HL-60/S4 (cell line): ENCODE measurements around the gene TSPOAP1.

Experiments used
- in situ Hi-C: fragments of 300-500 bp; cut with MboI; formaldehyde crosslinking; loops from 2 replicates; pipeline ENCODE4 v1.14.3; 2022; ENCODE audit warnings: low sequenced_read_pairs

Gene TSPOAP1

GRCh38 chr17:58306131-58306951 is 22.3 kb downstream of the TSPOAP1 start:
- in situ Hi-C loops: no loop called here

DNA sequence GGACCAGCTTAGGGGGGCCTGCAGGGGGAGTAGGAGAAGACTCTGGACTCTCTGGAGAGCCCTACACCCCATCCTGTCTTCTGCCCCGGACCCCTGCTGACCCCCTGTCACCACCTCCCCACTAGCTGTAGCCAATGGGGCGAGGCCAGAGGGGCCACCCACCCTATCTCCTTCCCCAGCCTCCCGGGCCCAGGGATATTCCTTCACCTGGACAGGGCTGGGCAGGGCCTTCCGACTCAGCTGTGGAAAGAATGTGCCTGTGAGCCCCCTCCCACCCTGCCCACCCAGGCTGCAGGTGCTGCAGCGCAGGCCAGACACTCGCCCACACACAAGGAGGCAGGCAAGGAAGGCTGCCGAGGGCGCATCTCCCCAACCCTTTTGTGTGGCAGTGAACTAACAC is 23.0 kb downstream of the TSPOAP1 start:
- in situ Hi-C loops: no loop called here

DNA sequence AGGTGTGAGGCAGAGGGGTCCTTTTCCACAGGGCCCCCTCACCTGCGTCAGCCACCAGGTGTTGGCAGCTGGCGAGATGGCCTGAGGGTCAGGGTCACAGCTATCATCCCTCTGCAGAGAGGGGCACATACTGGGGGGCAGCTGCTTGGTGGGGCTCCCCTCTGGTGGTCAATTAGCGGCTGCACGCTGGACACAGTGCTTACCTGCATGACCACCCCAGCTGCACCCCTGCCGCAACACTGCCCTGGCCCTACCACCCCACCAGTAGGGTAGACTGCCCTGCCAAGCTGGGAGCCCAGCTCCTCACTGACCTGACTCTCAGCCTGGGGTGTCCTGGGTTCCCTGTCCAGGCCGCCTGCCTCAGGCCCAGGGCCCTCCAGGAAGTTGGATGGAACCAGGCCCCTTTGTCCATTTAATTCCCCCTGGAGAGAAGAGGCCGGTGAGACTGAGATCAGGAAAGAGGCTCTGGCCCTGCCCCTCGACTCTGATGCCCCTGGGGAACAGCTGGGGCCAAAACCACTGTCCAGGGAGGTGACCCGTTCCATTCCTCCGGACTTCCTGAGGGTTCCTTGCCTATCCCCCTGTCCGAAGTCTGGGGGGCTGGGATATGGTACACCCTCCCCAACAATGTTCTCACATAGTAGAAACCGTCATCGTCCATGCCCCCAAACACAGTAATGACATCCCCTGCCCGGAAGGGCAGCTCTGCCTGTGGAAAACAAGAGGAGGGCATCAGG is 23.7 kb downstream of the TSPOAP1 start:
- in situ Hi-C loops: no loop called here

DNA sequence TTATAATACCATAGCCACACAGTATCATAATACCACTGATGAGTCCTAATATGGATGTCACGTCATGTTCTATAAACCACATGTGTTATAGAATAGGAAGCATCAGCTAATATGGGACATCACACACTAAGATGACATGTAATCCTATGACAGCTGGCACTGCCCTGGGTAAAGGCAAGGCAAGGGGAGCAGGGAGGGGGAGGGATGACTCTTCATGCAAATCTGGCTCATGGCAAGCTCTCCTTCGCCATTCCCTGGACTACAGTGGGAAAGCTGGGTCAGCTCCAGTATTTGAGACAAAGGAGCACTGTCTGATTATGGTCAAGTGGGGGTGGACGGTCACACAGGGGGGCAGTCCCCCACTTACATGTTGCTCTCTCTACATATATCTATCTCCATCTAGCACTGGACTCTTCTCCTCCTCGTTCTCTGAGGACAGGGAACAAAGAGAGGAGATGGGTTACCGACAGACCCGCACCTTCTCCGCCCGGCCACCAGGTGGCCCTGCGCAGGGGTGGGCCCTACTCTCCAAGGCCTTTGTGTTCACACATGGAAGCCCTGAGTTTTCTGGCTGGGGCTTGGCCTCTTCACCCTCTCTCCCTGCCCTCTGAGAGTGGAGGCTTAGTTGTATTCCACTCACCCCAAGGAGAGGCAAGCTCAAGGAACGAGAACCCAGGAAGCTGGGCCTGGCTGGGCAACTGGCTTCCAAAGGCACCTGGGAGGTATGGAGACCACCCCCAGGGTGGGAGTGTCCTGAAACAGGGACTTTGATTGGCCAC is 24.4 kb downstream of the TSPOAP1 start:
- in situ Hi-C loops: no loop called here

DNA sequence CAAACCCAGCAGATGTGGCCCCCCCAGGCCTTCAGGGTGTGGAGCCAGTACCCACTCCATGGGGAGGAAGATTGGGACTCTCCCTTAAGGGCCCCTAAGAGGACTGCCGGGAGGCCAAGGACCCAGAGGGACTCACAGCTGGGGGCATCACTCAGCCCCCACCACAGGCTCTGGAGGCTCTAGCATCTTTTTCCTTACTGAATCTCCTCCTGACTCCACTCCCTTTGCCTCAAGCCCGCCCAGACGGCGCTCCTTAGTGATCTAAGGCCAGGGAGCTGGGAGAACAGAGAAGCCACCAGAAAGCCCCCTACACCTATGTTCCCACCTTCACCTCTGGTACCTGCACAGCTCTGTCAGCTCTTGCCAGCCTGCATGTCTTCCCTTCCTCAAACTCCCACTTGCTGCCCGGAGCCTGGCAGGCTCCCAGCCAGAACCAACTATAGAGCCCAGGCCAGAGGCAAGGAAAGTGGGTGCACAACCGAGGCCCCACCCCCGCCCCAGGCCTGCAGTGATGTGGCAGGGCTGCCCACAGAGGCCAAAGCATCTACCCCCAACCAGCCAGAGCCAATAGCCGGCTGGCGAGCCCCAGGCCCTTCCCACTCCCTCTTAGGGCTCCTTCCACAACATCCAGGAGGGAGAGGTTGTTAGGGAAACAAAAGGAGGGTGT is 25.5 kb downstream of the TSPOAP1 start:
- in situ Hi-C loops: no loop called here

- in situ Hi-C loops: no loop called here
Measured at GRCh38 chr17:58302171-58302918, 26.2 kb downstream of the TSPOAP1 start.

DNA sequence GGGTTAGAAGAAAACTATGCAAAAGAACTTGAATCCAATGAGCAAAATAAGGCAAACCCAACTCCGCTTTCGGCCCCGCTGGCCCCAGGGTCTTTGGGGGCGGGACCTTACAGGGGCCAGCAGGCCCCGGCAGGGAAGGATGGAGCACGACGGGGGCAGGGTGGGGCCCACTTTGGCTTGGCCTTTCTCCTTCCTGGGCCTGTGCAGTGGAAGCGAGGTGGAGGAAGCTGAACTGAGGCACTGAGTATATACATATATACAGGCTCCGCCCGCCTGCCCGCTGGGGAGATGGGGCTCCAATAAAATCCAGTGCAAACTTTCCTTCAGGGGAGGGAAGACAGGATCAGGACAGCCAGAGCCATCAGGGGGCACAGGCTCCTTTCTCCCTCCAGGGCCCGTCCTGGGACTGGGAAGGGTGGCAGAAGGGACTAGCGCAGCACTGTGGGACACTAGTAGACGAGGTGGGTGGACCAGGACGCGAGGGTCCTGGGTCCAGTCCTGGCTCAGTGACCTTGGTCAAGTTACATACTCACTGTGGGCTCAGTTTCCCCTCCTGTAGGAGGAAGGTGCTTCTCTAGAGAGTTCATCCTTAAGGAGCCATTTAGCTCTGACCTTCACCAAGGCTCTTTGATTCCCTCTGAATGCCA is 27.0 kb downstream of the TSPOAP1 start:
- in situ Hi-C loops: no loop called here

- in situ Hi-C loops: no loop called here
Measured at GRCh38 chr17:58300336-58300735, 28.3 kb downstream of the TSPOAP1 start.

DNA sequence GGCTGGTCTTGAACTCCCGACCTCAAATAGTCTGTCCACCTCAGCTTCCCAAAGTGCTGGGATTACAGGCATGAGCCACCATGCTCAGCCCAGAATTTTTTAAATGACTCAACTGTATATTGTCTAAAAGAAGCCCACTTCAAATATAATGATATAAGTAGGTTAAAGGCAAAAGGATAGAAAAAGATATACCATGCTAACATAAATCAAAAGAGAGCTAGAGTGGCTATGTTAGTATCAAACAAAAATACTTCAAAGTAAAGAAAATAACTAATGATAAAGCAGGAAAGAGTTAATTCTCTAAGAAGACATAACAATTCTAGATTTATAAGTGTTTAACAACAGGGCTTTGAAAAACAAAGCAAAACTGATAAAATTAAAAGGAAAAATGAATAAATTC is 34.6 kb downstream of the TSPOAP1 start:
- in situ Hi-C loops: no loop called here

- in situ Hi-C loops: no loop called here
Measured at GRCh38 chr17:58291246-58291645, 37.3 kb downstream of the TSPOAP1 start.

DNA sequence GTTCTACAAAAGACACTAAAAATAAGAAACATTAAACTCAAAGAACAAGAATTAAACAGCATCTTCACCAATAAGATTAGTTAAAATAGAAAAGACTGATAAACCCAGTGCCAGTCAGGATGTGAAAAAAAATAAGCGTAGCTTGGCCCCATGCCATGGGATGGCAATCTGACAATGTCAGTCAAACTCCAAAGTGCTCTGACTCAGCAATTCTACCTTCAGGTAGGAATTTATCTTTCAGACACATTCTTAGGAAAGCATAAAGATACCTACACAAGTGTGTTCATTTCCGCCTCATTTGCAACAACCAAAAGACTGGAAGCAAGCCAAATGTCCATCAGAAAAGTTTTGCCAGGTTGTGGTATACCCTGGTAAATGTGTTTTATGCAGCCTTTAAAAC is 38.7 kb downstream of the TSPOAP1 start:
- in situ Hi-C loops: no loop called here

GRCh38 chr17:58285422-58285810 is 43.2 kb downstream of the TSPOAP1 start:
- in situ Hi-C loops: no loop called here

GRCh38 chr17:58284613-58285421 is 43.8 kb downstream of the TSPOAP1 start:
- in situ Hi-C loops: no loop called here

DNA sequence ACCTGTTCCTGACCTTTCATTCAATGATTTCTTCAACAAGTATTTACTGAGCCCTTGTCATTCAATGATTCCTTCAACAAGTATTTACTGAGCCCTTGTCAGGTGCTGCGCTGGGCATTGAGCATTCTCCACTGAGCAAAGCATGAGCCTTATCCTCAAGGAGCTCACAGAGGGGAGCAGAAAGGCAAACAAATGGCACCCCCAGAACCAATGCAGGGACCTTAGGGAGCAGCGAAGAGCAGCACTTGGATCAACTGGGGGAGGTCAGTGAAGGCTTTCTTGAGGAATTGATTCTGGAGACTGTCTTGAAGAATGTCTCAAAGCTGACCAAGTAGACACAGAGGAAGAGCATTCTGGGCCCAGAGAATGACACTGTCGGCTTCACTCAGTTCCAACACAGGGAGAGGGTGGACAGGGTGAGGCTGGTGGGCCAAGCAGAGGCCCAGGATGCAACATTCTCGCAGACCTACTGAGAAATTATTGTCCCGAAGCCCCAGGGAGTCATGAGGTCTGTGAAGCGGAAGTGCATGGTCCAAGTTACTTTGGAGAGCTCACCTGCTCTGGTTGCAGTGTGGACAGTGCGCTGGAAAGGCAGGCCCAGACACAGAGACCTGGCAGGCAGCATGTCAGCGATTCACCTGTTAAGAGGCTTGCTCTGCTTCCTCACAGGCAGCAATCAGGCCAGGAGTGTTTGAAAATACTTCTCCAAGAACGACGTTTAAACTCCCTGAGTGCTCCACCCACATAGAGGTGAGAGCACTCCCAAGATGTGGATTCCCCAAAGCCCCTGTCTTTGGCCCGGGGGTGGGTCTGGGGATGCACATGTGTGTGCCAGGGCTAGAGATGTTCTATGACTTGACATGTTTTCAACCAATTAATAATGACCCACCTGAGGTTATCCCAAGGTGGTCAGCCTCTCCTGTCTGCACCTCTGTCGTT is 44.7 kb downstream of the TSPOAP1 start:
- in situ Hi-C loops: no loop called here

- in situ Hi-C loops: no loop called here
Measured at GRCh38 chr17:58282442-58282841, 46.2 kb downstream of the TSPOAP1 start.

DNA sequence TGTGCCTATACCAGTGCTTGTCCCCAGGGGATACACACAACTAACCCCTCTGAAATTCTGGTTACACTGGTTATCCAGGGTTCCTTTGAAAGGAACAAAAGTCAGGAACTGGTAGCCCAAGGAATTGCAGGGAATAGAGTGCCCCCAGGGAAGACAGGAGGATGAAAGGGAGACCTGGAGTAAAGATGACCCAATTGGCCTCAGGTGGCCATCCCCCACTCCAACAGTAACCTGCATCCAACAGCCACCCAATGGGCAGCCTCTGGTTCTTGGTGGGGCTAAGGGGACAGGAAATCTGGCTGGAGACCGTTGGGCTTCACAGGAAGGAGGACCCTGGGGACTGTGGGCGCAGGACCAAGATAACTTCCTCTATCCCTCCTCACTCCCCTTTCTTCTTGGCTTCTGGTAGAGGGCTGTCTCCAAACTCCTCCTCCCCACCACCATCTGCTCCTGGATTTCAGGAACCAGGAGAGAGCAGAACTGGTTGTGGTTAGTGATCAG is 47.0 kb downstream of the TSPOAP1 start:
- in situ Hi-C loops: no loop called here

DNA sequence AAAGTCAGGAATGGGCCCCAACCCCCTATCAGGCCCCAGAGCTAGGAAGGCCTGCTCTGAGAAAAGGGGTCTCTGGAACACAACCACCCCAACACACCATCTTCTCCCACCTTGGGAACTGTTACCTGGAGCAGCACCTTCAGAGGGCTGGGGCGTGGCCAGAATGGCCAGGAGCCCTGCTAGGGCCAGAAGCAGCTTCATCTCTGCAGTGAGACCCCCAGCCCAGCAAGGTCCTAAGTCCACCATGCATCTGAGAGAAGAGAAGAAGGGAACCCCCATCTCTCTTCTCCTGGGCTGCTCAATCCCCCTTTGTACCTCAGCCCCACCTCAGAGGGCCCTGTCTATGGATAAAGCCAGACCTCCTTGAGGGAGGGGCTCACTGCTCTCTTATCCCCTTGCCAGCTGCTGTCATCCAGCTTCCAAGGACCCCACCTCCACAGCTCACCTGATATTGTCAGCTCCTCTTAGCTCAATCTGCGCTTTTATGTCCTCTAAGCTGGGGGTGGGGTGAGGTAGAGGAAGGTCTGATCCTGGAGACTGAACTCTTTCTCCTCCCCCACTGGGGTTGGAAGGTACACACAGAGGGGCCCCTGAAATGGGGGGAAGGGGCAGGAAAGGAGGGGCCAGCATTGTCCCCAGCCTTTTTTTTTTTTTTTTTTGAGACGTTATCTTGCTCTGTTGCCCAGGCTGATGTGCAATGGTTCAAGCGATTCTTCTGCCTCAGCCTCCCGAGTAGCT is 47.9 kb downstream of the TSPOAP1 start, which contains the start of gene MPO:
TSS of gene MPO (minus strand) at position 456 of the 738 bp plus-strand sequence. CDS start at position 279, 177 bp downstream.
- in situ Hi-C loops: no loop called here
